Body of pancreas (tissue), 4 donors: ENCODE results near the gene E2F1.

Experiments used
- CTCF ChIP-seq, 7 experiments: fragments of 450-650 bp in 4 of 7; fragments of 200-600 bp in 3 of 7; sonication (generic) in 3 of 7; IDR thresholded peaks; one replicate each; pipeline ENCODE4 v1.5.1; 2016 to 2019; ENCODE audit warnings: antibody characterized with exemption in 7 of 7
- POLR2A ChIP-seq, 3 donors: fragments of 450-650 bp; IDR thresholded peaks; one replicate each; pipeline ENCODE4 v1.6.1; 2016; ENCODE audit warnings: antibody characterized with exemption in 3 of 3, mild to moderate bottlenecking in 2 of 3

- TF ChIP-seq POLR2A (IDR thresholded peaks at IDR 0.05), result no peak
- TF ChIP-seq CTCF (IDR thresholded peaks at IDR 0.05), result no peak
Measured at GRCh38 chr20:33648396-33649004, 37.7 kb downstream of the E2F1 start.
